NK-92 (cell line): Measurements from ENCODE around the gene PDK2.

Experiments used
- DNase-seq: peaks from one replicate; lab custom pipeline; 2025; ENCODE audit not compliant: unreplicated experiment; lab: John Stamatoyannopoulos, UW

PDK2 gene

GRCh38 chr17:50114849-50115357 is 19.8 kb downstream of the PDK2 start:
- DNase-seq = no peak

GRCh38 chr17:50115756-50116155 is 20.6 kb downstream of the PDK2 start:
- DNase-seq = no peak

GRCh38 chr17:50117202-50118051 is 22.3 kb downstream of the PDK2 start:
- DNase-seq = no peak

GRCh38 chr17:50118076-50118827 is 23.1 kb downstream of the PDK2 start:
- DNase-seq = no peak

- DNase-seq = no peak
Measured at GRCh38 chr17:50118828-50119218, 23.7 kb downstream of the PDK2 start.

GRCh38 chr17:50120475-50121253 is 25.5 kb downstream of the PDK2 start:
- DNase-seq = no peak

- DNase-seq = no peak
Measured at GRCh38 chr17:50122945-50123344, 27.8 kb downstream of the PDK2 start.

- no peak for DNase-seq
Measured at GRCh38 chr17:50123649-50124349, 28.6 kb downstream of the PDK2 start.

- DNase-seq = no peak
Measured at GRCh38 chr17:50125420-50125997, 30.4 kb downstream of the PDK2 start.

- no peak for DNase-seq
Measured at GRCh38 chr17:50127697-50128361, 32.7 kb downstream of the PDK2 start.

- DNase-seq = no peak
Measured at GRCh38 chr17:50128441-50129352, 33.5 kb downstream of the PDK2 start.

GRCh38 chr17:50129353-50129727 is 34.2 kb downstream of the PDK2 start:
- DNase-seq = no peak

GRCh38 chr17:50129728-50130558 is 34.8 kb downstream of the PDK2 start, which contains the start of gene SAMD14:
Gene SAMD14, minus strand, starts transcription at chr17:50130160. Its CDS starts 5,201 bp downstream, at chr17:50124959.
- DNase-seq = no peak

- DNase-seq = no peak
Measured at GRCh38 chr17:50130559-50131305, 35.6 kb downstream of the PDK2 start.

- DNase-seq = no peak
Measured at GRCh38 chr17:50132104-50132794, 37.1 kb downstream of the PDK2 start.

GRCh38 chr17:50133028-50133768 is 38.0 kb downstream of the PDK2 start:
- no peak for DNase-seq
